Spleen (tissue), 7 donors: Measurements from ENCODE around the gene SYNE2.

Experiments used
- CTCF ChIP-seq, 11 experiments: fragments of 200-600 bp in 7 of 11; fragments of 450-650 bp in 4 of 11; sonication (generic) in 4 of 11; IDR thresholded peaks in 8 of 11; conservative IDR thresholded peaks in 3 of 11; 1 replicate in 7 of 11; 2 replicates in 4 of 11; pipeline versions ENCODE4 v1.4.0 to v1.8.0; 2016 to 2021; ENCODE audit warnings: antibody characterized with exemption in 11 of 11, inconsistent platforms in 4 of 11, mild to moderate bottlenecking in 1 of 11
- POLR2A ChIP-seq, 3 donors: fragments of 450-650 bp; IDR thresholded peaks; one replicate each; pipeline ENCODE4 v1.5.1; 2017; ENCODE audit warnings: antibody characterized with exemption in 3 of 3, mild to moderate bottlenecking in 1 of 3
- donor health status: DM: no; HTN: no; CAD: no; lungs with moderate emphysema.
- donor health status: DM: no; HTN: no; CAD: no.
- donor health status: DM: no; HTN: no; CAD: no.

GRCh38 chr14:64218344-64219240, 365.8 kb downstream of the SYNE2 start:
- no peak for TF ChIP-seq CTCF (IDR thresholded peaks at IDR 0.05 in 8 of 11, conservative IDR thresholded peaks at IDR 0.05 in 3 of 11)
- TF ChIP-seq POLR2A (IDR thresholded peaks at IDR 0.05): no peak
